Panc1 (cell line): ENCODE data around the gene AGBL3. TPM values are rescaled to one million over a fixed set of nuclear protein-coding genes. Genes with fewer than 3 reads are reported as not detected.

Source experiments
- ATAC-seq: fragments of 200-7000 bp; cut with Tn5 transposase; 2 replicates; pipeline ENCODE4 v1.9.1; 2020; ENCODE audit warnings: mild to moderate bottlenecking, moderate library complexity
- BruUV-seq: library from RNA; stranded (reverse); fragments of 400-500 nt; replicated peaks from 2 replicates; lab custom pipeline; 2021; lab: Mats Ljungman, UMichigan
- CTCF ChIA-PET: fragments of 300-600 bp; sonication (Branson Sonifier 250); formaldehyde crosslinking; loops from one replicate; lab custom pipeline; 2022; ENCODE audit warnings: antibody characterized with exemption; lab: Charles Lee
- POLR2A ChIA-PET: fragments of 300-600 bp; sonication (Branson Sonifier 250); formaldehyde crosslinking; loops from one replicate; lab custom pipeline; 2022; ENCODE audit warnings: antibody characterized with exemption; lab: Charles Lee
- DNase-seq: peaks from one replicate; pipeline ENCODE4 v3.0.0-alpha.2; 2010; ENCODE audit warnings: low read depth, low spot score
- H3K27ac ChIP-seq: 2 replicates; pipeline ENCODE4 v1.5.1; 2011; ENCODE audit warnings: mild to moderate bottlenecking, low read length, inconsistent platforms
- H3K27me3 ChIP-seq: fragments of 200-500 bp; sonication (Bioruptor generic); 2 replicates; pipeline ENCODE4 v1.6.0; 2014; ENCODE audit warnings: low read length, inconsistent platforms; ENCODE audit not compliant: control insufficient read depth, insufficient read depth
- H3K36me3 ChIP-seq: fragments of 200-500 bp; sonication (Bioruptor generic); 2 replicates; pipeline ENCODE4 v1.5.1; 2014; ENCODE audit warnings: inconsistent platforms, mild to moderate bottlenecking, low read length, moderate library complexity; ENCODE audit not compliant: control insufficient read depth, insufficient read depth
- H3K4me1 ChIP-seq: 2 replicates; pipeline ENCODE4 v1.5.1; 2011; ENCODE audit warnings: inconsistent platforms, mild to moderate bottlenecking, low read length, moderate library complexity; ENCODE audit not compliant: control insufficient read depth, insufficient read depth
- H3K4me3 ChIP-seq, 2 experiments: 2 replicates each; pipeline ENCODE4 v1.5.1; 2011 to 2012; ENCODE audit warnings: low read depth in 2 of 2, low read length in 2 of 2, mild to moderate bottlenecking in 2 of 2, inconsistent platforms in 1 of 2, moderate library complexity in 1 of 2
- H3K9me3 ChIP-seq: fragments of 200-500 bp; sonication (Bioruptor generic); 2 replicates; pipeline ENCODE4 v1.5.1; 2014; ENCODE audit warnings: low read depth, mild to moderate bottlenecking, inconsistent platforms, low read length, moderate library complexity; ENCODE audit not compliant: control insufficient read depth, insufficient read depth
- CTCF ChIP-seq: fragments of 450-650 bp; IDR thresholded peaks from 2 replicates; pipeline ENCODE4 v1.5.1; 2017; ENCODE audit warnings: mild to moderate bottlenecking
- POLR2AphosphoS5 ChIP-seq: IDR thresholded peaks from 2 replicates; pipeline ENCODE4 v1.6.1; 2012; ENCODE audit warnings: mild to moderate bottlenecking, low read depth, low read length, moderate library complexity
- REST ChIP-seq, 2 experiments: IDR thresholded peaks; 2 replicates each; pipeline ENCODE4 v1.6.1; 2011 to 2012; ENCODE audit warnings: low read depth in 2 of 2, control low read depth in 1 of 2, low read length in 1 of 2, mild to moderate bottlenecking in 1 of 2, moderate library complexity in 1 of 2; ENCODE audit not compliant: insufficient read depth in 1 of 2
- SIN3A ChIP-seq: IDR thresholded peaks from 2 replicates; pipeline ENCODE4 v1.6.1; 2012; ENCODE audit warnings: low read depth, mild to moderate bottlenecking, low read length, moderate library complexity, borderline replicate concordance; ENCODE audit not compliant: insufficient read depth
- TCF7L2 ChIP-seq: IDR thresholded peaks from 2 replicates; pipeline ENCODE4 v1.6.1; 2011; ENCODE audit warnings: mild to moderate bottlenecking, low read depth, low read length, inconsistent platforms
- in situ Hi-C: cut with HindIII; loops from 2 replicates; pipeline ENCODE4 v1.10.0; 2016; ENCODE audit warnings: low sequenced_read_pairs, low pct_unique_long_range_greater_than_20kb
- intact Hi-C: fragments of 100-400 bp; cut with micrococcal nuclease; formaldehyde crosslinking; loops from one replicate; pipeline ENCODE4 v1.10.0; 2022; ENCODE audit not compliant: unreplicated experiment
- total RNA-seq: library from RNA; stranded (reverse); gene quantifications from one replicate; pipeline ENCODE4 v1.2.1, GENCODE V29; 2021; ENCODE audit not compliant: unreplicated experiment

The AGBL3 gene
- total RNA-seq, 1 experiment from 2014 or later, result 2.5 TPM

GRCh38 chr7:135174941-135175340, 188.6 kb downstream of the AGBL3 start:
- intact Hi-C loops (loop anchor here (10.0 kb wide), 1 partner anchor 60 kb away; the partner anchor contains the start of gene STRA8), in situ Hi-C loops (no loop called here)
- Histone ChIP-seq H3K36me3 (peaks cover under 1% of the 10 kb centered on the region; the same call in 1 of the 2 replicates), H3K27me3 (no peaks in the 10 kb centered on the region), H3K4me3 (no peak overlapping the region), H3K27ac (no peak overlapping the region), H3K4me1 (no peaks in the 10 kb centered on the region), H3K9me3 (0 out of 2 replicates have a peak, but pooled peaks cover 1% of the 10 kb centered on the region)
- POLR2A ChIA-PET, result no interaction called here
- TF ChIP-seq REST (IDR thresholded peaks at IDR 0.05; ENCODE audit: insufficient read depth in 1 of 2, low read depth in 2 of 2, low read length in 1 of 2), result no peak
- no peak for TF ChIP-seq TCF7L2
- no peak for ATAC-seq
- no TSS peak for BruUV-seq
- CTCF ChIA-PET, result no interaction called here
- DNase-seq, result no peak

- Histone ChIP-seq H3K36me3 (no peaks in the 10 kb centered on the region), H3K27me3 (no peaks in the 10 kb centered on the region), H3K9me3 (peaks cover 10% of the 10 kb centered on the region; the same call in 1 of the 2 replicates), H3K4me3 (no peak overlapping the region), H3K27ac (no peak overlapping the region), H3K4me1 (no peaks in the 10 kb centered on the region)
- in situ Hi-C loops (no loop called here), intact Hi-C loops (loop anchor here (10.0 kb wide), 1 partner anchor 59 kb away; the partner anchor contains the start of gene STRA8)
- DNase-seq (no peak), ATAC-seq (no peak)
- TF ChIP-seq SIN3A, result no peak
- no peak for TF ChIP-seq CTCF
- no peak for TF ChIP-seq POLR2AphosphoS5
- no peak for TF ChIP-seq REST (IDR thresholded peaks at IDR 0.05; ENCODE audit: insufficient read depth in 1 of 2, low read depth in 2 of 2, low read length in 1 of 2)
- TF ChIP-seq TCF7L2, result no peak
- BruUV-seq, result no TSS peak
- ChIA-PET CTCF (no interaction called here), POLR2A (no interaction called here)
Measured at GRCh38 chr7:135175931-135176330, 189.6 kb downstream of the AGBL3 start.
